NOMO-1 treated with DMSO at 0.1 percent for 48 hours (cell line): ENCODE results near the gene ZNF580.

ENCODE experiments used
- DNase-seq: peaks from one replicate; lab custom pipeline; 2025; ENCODE audit not compliant: unreplicated experiment; lab: John Stamatoyannopoulos, UW

Gene ZNF580

DNA sequence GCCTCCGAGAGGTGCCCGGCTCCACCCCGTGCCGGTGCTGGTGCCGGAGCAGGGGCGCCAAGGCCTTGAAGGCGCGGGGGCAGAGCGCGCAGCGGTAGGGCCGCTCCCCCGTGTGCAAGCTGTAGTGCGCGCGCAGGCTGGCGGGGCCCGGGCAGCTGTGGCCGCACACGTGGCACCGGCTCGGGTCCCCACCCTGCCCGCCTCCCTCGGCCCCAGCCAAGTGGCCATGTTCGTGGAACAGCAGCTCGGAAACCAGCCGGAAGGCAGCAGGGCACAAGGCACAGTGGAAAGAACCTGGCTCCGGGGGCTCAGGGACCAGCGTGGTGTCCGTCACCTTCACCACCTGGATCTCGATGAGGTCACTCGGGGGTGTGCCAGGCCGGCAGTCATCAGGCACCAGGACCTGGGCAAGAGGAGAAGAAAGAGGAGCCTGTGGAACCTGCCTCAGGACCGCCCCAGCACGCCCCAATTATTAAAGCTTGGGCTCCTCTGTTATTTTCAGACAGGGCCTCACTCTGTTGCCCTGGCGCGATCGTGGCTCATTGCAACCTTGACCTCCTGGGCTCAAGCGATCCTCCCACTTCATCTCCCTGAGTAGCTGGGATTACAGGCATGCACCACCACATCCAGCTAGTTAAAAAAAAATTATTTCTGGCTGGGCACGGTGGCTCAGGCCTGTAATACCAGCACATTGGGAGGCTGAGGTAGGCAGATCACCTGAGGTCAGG, 18.4 kb upstream of the ZNF580 start:
- no peak for DNase-seq

DNA sequence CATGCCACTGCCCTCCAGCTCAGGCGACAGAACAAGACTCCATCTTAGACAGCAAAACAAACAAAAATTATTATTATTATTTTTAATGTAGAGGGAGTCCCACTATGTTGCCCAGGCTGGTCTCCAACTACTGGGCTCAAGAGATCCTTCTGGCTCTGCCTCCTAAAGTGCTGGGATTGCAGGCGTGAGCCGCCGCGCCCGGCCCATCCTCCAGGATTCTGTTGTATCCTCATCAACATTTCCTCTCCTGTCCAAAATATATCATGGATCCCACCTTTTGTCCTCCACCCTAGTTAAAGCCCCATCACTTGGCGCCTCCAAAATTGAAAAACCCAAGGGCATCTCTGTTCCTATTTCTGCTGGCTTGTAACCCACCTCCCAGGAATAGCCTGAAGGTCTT, 17.7 kb upstream of the ZNF580 start:
- DNase-seq, result no peak

DNA sequence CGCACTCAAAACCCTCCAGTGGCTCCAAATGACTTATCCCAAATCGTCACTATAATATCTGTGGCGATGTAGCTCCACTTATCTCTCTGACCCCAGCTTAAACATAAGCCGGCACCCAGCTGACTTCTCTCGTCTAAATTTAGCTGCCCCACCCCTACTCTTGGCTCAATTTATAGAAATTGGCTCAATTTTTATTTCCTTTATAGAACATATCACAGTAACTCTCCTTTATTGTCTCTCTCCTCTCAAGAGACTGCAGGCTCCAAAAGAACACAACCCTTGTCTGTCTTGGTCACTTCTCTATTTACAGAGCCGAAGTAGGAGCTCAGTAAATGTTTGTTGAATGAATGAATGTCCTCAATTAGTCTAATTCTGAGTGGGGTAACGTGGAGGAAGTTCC, 17.2 kb upstream of the ZNF580 start:
- DNase-seq, result peak; percentile 21

DNA sequence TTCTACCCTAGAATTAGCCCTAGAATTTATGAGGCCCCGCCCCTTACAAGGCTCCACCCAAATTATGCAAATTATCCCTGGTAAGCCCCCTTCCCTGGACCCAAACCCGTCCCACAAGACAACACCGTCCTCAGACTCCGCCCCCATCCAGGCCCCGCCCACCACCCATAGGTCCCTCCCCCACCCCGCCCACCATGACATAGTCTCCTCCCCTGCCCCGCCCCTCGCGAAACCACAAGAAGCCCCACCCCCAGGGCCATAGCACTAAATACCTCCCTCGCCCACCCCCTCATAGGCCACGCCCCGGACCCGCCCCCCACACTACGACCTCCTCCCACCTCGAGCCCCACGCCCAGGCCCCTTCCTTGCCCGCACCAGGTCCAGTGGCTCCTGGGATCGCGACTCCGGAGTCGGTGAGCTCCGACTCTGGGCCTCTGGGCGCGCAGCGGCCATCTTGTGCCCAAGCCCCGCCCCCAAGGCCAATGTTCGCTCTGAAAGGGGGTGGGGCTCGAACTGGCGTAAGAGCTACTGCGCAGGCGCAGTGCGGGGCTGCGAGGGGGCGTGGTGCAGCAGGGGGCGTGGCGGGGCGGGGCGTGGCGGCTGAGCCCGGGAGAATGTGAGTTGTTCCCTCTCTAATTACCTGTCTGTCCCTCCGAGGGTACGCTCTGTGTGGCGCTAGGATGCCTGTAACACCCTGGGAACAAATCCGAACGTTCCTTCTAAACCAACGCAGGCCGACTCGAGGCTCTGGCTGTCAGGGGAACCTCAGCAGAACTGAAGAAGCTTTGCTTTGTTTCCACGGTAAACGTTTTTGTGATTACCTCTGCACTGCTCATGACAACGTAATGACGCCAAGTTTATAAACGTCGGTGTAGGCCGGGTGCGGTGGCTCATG, 16.4 kb upstream of the ZNF580 start, which contains the start of gene ZNF784:
ZNF784 (minus strand) TSS at position 458 of the 895 bp plus-strand sequence; CDS start at position 453, 5 bp downstream.
- peak; percentile 87 for DNase-seq

DNA sequence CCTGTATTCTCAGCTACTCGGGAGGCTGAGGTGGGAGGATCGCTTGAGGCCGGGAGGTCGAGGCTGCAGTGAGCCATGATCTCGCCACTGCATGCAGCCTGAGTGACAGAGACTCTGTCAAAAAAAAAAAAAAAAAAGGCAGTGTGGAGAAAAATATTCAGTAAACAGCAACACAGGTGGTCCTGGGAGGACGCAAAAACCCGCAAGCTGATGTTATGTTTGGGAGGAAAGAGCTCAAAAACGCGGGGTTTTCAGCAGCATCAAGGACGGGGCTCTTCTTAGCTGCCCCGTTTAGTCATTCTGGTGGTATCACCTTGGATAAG, 15.8 kb upstream of the ZNF580 start:
- no peak for DNase-seq

DNA sequence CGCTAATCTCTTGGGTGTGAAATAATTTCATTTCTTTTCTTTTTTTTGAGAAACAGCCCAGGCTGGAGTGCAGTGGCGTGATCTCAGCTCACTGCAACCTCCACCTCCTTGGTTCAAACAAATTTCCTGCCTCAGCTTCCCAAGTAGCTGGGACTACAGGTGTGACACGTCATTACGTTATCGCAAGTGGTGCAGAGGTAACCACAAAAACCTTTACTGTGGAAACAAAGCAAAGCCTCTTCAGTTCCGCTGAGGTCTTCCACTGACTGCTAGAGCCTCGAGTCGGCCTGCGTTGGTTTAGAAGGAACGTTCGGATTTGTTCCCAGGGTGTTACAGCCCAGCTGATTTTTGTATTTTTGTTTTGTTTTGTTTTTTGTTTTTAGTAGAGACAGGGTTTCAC, 14.5 kb upstream of the ZNF580 start:
- DNase-seq, result no peak

DNA sequence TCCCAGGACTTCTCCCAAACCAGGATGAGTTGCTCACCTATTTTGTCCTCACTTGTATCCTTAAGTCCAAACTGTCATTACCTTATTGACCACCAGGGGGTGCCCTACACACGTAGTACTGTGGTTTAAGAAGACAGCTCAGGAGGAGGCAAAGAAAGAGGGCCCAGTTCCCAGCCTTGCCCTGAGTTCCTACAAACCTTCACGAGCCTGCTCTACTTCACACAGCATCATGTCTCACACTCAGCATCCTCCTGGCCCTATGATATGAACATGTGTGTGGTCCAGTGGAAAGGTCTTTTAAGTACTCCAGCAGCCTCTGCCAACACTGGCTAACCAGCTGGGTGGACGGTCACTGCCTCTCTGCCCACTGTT, 8.4 kb upstream of the ZNF580 start:
- peak; percentile 88 for DNase-seq

DNA sequence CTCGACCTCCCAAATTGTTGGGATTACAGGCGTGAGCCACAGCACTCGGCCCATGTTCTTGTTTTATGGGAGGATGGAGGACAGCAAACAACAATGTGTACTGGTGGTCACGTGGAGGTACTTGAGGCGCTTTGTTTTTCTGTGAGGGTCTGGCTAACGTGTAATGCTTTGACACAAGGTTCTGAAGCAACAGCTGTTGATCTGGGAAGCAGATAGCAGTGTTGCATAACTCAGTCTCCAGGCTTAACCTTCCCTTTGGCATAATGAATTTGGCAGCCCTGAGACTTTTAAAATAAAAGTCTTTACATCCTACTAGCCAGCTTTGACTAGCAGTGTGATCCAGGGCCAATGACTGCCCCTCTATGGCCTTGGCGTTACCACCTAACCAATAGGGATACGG, 6.9 kb upstream of the ZNF580 start:
- DNase-seq, result no peak

DNA sequence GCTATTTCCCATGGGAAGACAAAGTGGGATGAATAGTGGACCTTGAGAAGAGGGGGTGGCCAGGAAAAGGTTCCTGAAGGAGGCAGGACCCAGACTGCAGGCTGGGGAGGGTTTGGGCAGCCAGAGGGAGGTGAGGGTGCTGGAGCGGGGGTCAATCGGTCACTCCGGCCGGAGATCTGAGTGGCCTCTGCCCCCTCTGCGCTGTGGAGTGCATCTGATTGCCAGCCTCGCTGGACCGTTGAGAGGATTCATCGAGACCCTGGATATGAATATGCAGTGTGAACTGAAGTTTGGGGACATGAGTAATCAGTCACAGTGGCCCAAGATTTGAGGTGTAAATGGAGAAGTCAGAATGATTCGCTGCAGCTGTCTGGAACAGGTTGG, 5.5 kb upstream of the ZNF580 start:
- peak; percentile 25 for DNase-seq

DNA sequence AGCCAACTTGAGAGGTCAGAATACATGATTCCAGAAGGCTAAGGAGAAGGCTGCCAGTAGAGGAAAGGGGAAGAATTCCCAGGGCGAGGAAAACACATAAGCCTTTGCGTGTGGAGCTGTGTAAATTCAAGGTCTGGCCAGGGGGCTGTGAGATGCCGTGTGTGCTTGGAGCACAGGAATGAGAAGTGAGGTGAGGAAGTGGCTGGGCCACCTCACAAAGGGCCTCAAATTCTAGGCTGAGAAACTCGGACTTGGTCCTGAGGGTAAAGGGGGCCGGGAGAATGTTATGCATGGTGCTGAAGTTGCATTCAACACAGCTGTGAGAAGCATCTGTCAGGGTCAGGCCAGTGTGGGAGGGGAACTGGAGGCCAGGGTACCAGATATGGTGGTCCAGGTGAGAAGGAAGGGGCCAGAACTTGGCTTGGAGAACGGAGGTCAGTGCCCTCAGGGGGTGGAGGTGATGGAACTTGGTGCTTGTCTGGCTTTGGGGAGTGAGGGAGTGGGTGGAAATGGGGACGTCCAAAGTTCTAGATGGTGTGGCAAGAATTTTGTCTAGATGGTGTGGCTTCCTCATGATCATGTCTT, 4.9 kb upstream of the ZNF580 start:
- DNase-seq, result no peak

DNA sequence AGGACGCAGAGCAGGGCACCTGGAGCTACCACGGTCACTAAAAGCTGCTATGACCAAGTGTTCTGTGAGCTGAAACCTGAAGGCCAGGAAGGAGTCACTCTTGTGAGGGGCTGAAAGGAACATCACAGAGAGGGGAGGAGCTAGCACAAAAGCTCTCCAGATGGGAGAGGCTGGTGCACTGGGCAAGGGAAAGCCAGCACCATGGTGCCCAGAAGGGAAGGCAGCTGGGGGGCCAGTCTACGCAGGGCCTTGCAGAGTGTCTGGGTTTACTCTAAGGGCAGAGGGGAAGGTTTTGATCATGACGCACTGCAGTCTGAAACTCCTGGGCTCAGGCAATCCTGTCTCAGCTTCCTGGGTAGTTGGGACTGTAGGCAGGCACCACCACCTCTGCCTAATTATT, 4.1 kb upstream of the ZNF580 start:
- no peak for DNase-seq

DNA sequence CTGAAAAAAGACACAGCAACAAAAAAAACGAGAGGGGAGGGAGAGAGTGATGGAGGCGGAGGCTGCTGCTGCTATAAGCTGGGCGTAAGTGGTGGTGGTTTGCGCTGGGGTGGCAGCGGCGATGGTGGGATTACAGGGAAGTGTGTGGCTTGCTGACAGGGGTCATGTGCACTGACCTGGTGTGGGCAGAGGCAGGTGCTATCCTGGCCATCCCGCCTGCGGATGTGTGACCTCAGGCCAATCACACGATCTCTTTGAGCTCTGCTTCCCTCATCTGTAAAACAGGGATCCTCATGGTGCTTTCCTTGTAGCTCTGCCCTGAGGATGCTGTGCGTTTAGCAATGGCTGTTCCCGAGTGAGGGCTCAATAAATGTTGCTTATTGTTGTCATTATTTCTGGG, 3.3 kb upstream of the ZNF580 start:
- DNase-seq, result no peak

DNA sequence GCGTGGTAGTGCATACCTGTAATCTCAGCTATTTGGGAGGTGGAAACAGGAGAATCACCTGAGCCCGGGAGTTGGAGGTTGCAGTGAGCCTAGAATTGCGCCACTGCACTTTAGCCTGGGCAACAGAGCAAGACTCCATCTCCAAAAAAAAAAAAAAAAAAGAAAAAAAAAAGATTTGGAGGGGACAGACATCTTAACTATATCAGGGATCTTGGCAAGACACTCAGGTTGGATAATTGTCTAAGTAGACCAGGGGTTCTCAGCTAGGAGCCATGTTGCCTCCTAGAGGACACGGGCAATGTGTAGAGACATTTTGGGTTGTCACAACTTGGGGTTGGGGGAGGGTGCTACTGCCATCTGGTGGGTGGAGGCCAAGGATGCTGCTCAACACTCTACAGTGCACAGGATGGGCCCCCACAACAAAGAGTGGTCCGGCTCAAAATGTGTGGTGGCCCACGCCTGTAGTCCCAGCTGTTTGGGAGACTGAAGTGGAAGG, 1.9 kb upstream of the ZNF580 start:
- peak; percentile 37 for DNase-seq

DNA sequence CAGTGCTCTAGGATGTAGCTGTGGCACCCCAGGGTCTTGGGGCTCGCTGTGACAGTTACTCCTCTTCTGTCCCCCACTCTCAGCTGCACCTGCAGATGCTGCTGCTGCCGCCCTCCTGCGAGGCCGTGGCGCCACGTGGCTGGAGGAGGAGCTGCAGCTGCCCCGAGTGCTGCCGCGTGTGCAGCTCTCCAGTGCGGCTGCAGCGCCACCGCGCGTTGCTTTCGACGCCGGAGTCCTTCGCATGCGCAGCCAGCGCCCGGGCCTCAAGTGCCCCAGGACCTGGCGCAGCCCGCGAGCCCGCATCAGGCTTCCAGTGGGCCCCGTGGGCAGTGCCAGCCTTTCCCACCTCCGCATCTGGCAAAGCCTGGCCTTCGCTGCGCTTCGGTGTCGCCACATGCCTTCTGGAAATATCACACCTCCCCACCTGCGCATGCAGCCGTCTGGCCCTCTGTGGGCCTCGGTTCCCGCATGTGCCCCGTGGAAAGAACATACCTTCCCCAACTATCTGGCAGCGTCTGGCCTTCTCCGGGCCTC, 692 bp upstream of the ZNF580 start:
- no peak for DNase-seq

DNA sequence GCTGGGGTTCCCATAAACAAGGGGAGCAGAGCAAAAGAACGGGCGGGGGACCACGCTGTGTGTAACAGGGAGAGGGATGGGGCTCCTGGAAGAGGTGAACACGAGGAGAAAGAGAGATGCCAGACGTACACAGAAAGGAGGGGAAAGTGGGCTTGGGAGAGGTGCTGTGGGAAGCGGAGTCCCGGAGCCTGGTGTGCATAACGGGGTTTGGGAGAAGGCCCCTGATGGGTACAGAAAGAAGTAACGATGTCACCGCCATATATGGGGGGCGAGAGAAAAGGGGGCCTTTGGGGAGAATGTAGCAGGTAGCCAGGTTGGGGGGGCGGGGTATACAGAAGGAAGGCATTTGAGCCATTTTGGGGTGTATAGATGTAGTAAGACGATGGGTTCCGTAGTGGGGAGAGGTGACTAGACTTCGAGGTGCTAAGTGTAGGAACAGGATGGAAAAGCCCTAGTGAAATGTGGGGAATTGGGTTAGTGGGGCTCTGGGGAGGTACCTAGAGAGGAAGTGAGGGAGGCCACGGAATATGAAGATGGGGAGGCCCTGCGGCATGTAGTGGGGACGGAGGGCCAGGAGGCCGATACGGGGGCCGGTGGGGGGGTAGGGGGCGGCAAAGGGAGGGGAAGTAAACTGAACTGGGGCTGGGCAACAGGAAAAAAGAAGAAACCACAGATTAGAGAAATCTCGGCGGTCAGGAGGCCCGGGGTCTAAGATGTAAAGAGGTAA, 787 bp downstream of the ZNF580 start:
- DNase-seq, result peak; percentile 23

DNA sequence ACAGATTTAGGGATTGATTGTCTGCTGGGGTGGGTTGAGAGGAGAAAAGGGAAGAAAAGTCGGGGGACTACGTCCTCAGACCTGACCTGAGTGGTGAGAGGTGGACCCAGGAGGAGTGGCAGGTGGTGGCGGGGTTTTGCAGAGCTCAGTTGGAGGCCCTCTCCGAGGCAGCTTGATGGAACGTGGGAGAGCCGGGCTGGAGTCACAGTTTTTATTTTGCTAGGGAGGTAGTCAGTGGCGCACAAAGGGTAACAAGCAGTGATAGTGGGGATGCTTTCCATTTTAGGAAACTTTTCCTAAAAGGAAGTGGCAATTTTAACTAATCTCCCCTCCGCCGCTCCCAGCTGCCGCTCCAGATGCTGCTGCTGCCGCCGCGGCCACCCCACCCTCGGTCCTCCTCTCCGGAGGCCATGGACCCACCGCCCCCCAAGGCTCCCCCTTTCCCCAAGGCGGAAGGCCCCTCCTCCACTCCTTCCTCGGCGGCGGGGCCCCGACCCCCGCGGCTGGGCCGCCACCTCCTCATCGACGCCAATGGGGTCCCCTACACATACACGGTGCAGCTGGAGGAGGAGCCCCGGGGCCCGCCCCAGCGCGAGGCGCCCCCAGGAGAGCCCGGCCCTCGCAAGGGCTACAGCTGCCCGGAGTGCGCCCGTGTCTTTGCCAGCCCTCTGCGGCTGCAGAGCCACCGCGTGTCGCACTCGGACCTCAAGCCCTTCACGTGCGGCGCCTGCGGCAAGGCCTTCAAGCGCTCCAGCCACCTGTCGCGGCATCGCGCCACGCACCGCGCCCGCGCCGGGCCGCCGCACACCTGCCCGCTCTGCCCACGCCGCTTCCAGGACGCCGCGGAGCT, 1.6 kb downstream of the ZNF580 start:
- no peak for DNase-seq

DNA sequence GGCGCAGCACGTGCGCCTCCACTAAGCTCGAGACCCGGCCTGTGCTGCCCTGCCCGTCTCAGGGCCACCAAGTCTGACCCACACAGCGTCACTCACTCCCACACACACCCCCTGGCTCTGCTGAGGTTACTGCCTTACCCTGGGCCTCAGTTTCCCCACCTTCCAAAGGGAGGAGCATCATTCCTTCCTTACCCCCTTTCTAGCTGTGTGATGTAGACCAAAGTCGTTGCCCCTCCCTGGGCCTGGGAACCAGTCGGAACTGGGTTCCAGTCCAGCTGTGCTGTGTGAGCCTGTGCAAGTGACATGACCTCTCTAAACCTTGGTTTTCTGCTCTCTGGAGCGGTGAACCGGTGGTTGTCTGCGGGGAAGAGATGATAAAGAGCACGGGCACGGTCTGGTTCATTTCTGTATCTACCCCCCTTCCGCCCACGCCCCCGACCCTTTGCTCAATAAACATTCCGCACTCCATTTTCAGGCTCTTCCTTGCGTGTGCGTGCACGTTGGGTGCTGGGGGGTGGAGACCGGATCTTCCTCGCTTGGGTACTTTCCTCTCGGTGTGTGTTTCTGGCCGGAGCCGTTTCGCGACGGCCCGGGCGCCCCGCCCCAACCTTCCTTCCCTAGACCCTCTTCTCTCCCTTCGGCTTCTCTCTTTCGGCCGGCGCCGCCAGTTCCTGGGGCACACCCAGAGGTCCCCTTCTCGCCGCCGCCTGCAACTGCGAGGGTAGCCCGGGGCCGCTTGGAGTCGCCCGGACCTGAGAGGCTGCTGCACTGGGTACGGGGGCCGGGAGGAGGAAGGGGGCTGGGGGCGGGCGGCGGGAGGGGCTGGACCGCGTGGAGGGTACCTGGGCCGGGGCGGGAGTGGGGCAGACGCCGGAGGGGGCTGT, 2.4 kb downstream of the ZNF580 start, which contains the start of gene ZNF581:
ZNF581 (plus strand) TSS at position 647 of the 884 bp plus-strand sequence. CDS start 923 bp downstream, outside the sequence.
- peak; percentile 69 for DNase-seq

DNA sequence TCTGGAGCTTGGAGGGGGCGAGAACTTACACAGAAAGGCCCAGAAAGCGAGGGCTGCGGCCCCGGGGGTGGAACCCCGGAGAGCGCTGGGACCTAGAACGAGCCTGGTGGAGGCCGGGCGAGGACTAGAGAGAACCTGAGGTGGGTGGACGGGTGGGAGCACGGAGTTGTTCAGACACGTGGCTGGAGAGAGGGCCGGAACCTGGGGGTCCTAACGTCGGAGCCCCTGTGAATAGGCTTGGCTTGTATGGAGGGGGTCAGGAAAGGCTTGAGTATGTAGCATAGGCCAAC, 3.0 kb downstream of the ZNF580 start:
- DNase-seq, result no peak

DNA sequence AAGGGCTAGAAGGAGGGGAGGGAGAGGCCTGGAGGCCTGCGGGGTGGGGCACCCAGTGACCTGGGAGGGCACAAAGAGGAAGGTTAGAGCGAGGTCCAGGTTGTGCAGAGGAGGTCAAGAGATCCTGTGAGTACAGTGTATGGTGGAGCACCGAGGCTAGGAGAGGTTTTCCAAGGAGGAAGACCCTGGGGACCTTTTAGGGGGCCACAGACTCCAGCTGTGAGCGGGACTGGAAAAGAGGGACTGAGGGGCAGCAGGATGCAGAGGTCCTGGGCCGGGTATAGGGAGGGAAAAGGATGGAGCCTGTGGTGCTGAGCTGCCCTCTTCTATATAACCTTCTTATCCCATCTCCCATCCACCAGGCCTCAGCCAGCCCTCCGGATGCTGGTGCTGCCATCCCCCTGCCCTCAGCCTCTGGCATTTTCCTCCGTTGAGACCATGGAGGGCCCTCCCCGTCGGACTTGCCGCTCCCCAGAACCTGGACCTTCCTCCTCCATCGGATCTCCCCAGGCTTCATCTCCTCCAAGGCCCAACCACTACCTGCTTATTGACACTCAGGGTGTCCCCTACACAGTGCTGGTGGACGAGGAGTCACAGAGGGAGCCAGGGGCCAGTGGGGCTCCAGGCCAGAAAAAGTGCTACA, 3.5 kb downstream of the ZNF580 start:
- DNase-seq, result no peak
